Measurements from ENCODE around the gene TXNDC12.
A peak's percentile ranks its signal among the peaks of the same experiment; 100 is the strongest.
"Not testable (repeated sequence)": the region's sequence is repeated elsewhere in the genome, so short reads cannot be mapped to it uniquely, and the experiment has no call there.

TXNDC12 gene

DNA sequence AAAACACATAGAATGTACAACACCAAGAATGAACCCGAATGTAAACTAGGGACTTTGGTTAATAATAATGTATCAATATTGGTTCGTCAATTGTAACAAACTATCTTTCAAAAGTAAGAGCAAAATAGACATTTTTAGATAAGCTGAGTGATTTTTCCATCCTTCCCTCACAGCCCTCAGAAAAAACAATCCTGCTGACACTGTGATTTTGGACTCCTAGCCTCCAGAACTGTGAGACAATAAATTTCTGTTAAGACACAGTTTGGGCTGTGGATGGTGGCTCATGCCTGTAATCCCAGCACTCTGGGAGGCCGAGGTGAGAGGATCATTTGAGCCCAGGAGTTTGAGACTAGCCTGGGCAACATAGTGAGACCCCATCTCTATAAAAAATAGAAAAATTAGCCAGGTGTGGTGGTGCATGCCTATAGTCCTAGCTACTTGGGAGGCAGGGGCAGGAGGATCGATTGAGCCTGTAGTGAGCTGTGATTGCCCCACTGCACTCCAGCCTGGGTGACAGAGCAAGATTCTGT lies 9.3 kb downstream of the TXNDC12 start:
- DNase-seq (ENCODE audit: low spot score): not testable (repeated sequence)

DNA sequence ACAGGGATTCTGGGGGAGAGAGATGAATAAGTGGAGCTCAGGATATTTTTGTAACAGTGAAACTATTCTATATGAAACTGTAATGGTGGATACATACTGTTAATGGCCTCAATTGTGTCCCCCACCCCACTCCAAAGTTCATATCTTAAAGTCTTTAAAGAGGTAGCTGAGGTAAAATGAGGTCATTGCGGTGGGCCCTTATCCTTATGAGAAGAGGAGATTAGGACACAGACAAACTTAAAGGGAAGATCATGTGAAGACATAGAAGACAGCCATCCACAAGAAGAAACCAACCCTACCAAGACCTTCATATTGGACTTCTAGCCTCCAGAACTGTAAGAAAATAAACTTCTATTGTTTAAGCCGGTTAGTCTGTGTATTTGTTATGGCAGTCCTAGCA lies 9.8 kb downstream of the TXNDC12 start:
- no peak for DNase-seq (ENCODE audit: low spot score)

DNA sequence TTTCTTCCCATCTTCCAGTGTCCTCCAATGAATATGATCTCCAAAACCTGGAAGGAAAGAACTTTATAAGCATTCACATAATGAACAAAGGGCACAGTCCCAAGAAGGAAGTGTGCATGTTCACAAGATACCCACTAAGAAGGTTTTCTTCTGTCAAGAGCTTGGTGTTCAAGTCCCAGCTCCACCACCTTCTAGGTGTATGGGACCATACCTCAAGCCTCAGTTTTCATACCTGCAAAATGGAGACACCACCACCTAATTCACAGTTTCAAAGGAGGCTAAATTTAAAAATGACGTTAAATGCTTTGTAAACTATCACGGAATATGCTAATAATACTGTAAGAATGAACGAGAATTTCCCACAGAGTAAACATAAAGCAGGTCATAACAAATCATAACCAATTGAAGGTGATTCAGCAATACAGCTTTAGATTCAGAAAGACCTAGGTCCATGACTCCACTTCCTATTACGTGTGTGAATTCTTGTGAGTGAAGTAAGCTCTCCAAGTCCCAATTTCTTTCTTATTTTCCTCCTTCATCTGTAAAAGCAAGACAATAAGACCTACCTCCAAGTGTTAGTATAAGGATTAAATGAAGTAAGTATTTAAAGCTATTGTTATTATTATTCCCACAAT lies 13.3 kb downstream of the TXNDC12 start:
- no peak for DNase-seq (ENCODE audit: low spot score)

DNA sequence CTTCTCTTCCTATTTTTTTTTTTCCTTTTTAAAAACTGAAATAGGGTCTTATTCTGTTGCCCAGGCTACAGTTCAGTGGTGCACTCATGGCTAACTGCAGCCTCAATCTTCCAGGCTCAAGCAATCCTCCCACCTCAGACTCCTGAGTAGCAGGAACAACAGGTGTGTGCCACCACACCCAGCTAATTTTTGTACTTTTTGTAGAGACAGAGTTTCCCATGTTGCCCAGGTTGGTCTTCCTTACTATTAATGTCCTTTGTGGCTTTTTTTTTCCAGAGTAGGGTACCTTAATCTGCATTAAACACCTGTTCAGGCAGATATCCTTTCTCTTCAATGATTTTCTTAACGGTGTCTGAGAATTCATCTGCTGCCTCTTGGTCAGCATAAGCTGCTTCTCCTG lies 17.1 kb downstream of the TXNDC12 start:
- no peak for DNase-seq (ENCODE audit: low spot score)

DNA sequence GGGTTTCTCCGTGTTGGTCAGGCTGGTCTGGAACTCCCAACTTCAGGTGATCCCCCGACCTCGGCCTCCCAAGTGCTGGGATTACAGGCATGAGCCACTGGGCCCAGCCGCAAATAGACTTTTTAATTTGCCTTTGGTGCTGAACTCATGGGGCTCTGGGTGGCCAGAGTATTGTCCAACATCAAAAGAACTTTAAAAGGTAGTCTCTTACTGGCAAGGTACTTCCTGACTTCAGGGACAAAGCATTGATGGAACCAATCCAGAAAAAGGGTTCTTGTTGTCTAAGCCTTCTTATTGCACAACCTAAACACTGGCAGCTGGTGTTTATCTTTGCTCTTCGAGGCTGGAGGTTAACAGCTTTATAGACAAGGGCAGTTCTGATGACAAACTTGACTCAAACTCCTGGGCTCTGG lies 17.6 kb downstream of the TXNDC12 start:
- peak; percentile 65 for DNase-seq (ENCODE audit: low spot score)

DNA sequence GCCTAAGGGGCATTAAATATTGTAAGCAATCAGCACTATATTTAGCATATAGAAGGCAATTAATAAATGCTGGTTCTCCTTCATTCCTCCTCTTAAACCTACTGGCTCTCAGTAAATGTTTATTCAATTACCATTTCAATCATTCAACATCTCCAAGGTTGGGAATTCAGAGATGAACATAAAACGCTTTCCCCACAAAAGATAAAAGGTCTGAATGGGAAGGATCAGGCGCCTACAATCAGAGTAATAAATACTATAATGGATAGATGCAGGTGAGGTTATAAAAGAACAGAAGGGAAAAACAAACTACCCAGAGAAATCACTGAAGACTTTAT lies 21.0 kb downstream of the TXNDC12 start:
- no peak for DNase-seq (ENCODE audit: low spot score)

DNA sequence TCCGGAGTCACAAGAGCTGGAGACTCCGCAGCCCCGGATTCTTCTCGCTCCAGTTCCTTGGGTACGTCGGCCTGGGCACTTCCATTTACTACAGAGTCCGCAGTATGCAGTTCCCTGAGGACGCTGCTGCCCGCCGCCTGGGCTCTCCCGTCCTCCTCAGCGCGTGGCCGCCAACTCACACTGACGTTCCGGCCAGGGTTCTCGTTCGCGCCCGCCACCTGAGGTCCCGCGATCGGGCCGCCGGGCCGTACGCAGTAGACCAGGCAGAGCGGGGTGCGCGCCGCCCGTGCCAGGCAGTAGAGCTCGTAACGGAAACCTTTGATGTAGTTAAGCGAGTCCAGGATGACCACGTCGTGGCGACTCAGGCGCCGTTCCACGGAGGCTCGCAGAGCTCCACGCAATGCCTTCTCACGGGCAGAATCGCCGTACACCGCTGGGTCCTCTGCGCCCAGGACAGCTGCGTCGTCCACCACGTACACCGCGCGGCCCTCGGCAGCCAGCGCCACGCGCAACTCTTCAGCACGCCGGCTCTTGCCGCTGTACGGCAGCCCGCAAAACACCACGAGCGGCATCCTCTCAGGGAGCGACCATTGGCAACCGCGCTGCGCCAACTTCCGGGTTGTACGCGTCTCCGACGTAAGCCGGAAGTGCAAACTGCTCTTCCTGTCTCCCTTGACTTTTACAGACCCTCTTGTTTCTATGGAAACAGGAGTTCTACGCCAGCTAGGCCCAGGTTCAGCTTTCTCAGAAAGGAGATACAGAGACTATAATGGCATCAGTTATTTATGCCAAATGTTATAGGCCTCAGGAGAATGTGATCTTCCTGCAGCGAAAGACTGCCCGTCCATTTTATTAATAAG lies 21.6 kb downstream of the TXNDC12 start, which contains the start of gene KTI12:
Gene KTI12 (minus strand): TSS at position 621 of the 860 bp plus-strand sequence. CDS start 49 bp downstream, at position 572.
- peak; percentile 84 for DNase-seq (ENCODE audit: low spot score)

DNA sequence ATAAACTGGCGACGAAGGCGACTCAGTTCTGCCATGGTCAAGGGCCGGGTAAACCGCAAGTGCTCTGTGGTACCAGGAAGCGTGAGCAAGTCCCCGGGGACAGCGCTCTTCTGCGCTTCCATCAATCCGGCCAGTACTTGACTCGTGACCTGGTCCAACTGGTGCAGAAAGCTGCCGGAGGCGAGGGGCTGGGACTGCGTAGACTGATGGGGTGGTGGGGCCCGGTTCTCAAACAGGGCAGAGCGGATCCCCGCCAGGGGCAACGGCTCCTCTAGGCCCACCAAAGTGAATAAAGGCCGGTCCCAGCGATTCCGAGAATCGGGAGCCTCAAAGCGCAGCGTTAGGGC lies 22.2 kb downstream of the TXNDC12 start:
- peak; percentile 24 for DNase-seq (ENCODE audit: low spot score)

DNA sequence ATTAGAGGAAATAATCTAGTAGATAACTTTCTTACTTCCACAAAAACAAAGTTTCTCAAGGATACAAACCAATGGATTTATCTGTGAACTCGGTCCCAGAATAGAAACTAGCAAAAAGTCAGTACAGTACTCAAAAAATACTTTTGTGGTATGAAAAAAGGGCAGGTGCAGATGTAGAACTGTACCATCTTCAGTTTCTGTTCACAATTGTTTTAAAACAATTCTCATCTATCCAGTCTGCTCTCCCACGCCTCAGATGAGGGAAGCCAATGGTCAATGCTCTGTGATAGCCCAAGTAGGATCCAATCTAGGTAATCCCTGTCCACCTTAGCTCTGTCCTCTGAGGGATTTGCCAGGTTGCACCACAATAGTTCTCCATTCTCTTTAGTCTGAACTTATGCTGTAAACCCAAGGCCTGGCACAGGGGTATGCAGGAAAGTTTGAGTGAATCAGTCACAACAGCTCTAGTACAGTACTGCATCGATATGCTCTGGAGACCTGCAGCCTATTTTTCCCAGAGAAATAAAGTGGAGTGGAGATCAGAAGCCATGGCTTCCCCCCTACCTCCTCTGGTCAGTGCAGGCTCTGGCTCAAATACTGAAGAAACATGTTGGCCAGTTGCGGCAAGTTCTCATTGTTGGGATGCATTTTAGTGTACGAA lies 22.7 kb downstream of the TXNDC12 start:
- no peak for DNase-seq (ENCODE audit: low spot score)

DNA sequence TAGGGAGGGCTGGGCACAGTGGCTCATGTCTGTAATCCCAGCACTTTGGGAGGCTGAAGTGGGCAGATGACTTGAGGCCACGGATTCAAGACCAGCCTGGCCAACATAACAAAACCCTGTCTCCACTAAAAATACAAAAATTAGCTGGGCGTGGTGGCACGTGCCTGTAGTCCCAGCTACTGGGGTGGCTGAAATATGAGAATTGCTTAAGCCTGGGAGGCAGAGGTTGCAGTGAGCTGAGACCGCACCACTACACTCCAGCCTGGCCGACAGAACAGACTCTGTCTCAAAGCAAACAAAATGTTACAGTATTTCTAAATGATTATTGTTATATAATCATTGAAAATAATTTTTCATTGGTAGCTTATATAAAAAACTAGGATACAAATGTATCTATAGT lies 26.2 kb downstream of the TXNDC12 start:
- not testable (repeated sequence) for DNase-seq (ENCODE audit: low spot score)

DNA sequence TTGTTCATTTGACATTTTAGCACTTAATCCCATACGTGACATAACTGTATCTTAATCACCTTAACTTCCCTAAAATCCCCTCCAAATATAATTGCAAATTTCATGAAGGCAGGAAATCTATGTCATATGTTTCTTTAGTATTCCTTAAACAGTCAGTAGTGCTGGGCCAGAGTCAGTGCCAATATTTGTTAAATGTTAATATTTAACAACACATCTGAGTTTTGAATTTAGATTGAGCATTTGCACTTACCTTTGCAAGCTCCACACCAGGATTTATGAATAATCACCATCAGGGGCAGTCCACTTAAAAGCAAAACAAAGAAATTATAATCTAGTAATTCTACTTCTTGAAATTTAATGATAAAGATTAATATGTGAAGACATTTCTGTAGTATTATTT lies 26.7 kb downstream of the TXNDC12 start:
- peak; percentile 13 for DNase-seq (ENCODE audit: low spot score)

DNA sequence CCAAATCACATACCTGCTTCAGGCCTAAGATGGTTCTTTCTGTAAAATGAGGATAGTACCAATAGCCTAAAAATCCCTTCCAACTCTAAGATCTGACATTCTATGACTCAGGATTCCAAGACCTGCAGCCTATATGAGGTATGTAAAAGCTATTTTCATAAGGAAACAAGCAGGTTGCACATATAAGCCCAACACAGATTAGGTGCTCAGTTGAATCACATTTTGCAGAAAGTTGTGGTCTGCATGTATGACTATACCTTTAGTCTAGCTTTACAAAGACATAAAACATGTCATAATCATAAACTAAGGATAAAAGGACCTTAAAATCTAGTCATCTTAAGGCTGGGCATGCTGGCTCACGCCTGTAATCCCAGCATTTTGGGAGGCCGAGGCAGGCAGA lies 28.7 kb downstream of the TXNDC12 start:
- DNase-seq (ENCODE audit: low spot score): no peak

DNA sequence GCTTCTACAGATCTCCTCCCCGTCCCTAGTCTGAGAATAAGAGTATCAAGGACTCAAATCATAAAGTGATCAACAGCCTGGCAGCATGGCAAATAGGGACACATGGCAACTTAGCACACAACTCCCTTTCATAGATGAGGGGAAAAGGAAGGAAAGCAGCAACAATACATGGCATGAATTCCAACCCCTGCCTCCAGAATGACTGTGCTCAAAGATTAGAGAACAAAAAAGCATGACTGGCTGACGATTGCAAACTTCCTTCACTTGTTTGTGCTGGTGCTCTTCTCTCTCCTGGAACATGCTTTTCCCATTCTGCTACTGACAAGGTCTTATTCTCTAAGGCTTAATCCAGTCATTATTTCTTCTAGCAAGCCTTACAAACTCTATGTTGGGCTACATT lies 32.9 kb downstream of the TXNDC12 start:
- DNase-seq (ENCODE audit: low spot score): no peak

DNA sequence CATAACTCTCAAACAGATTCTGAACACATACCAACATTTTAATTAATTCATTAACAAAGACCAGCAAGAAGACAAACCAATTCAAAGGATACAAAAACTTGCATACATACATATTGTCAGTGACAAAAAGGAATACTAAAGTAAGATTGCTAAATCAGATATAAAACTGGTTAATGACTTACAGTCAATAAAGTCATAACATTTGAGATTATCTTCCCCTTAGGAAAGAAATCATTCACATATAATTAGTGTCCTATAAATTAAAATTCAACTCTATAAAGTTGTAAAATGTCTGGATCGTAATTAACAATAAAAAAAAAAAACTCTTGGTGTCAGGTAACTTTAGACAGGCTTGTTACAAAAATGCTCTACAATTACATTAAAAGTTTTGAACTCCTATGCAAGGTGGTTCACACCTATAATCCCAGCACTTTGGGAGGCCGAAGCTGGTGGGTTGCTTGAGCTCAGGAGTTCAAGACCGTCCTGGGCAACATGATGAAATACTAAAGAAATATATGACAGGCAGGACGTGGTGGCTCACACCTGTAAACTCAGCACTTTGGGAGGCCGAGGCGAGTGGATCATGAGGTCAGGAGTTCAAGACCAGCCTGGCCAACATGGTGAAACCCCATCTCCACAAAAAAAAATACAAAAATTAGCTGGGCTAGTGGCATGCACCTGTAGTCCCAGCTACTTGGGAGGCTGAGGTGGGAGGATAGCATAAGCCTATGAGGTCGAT lies 46.8 kb downstream of the TXNDC12 start:
- DNase-seq (ENCODE audit: low spot score): no peak

DNA sequence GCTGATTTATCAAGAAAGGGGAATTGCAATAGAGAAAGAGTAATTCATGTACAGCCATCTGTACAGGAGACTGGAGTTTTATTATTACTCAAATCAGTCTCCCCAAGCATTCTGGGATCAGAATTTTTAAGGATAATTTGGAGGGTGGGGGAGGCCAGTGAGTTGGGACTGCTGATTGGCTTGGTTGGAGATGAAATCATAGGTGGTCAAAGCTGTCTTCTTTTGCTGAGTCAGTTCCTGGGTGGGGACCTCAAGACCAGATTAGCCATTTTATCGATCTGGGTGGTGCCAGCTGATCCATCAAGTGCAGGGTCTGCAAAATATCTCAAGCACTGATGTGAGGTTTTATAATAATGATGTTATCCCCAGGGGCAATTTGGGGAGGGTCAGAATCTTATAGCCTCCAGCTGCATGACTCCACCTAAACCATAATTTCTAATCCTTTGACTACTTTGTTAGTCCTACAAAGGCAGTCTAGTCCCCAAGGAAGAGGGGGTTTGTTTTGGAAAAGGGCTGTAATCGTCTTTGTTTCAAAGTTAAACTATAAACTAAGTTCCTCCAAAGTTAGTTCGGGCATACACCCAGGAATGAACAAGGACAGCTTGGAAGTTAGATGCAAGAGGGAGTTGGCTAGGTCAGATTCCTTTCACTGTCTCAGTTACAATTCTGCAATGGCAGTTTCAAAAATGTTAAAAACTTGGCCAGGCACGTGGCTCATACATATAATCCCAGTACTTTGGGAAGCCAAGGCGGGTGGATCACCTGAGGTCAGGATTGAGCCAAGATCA lies 47.6 kb downstream of the TXNDC12 start:
- DNase-seq (ENCODE audit: low spot score): no peak

DNA sequence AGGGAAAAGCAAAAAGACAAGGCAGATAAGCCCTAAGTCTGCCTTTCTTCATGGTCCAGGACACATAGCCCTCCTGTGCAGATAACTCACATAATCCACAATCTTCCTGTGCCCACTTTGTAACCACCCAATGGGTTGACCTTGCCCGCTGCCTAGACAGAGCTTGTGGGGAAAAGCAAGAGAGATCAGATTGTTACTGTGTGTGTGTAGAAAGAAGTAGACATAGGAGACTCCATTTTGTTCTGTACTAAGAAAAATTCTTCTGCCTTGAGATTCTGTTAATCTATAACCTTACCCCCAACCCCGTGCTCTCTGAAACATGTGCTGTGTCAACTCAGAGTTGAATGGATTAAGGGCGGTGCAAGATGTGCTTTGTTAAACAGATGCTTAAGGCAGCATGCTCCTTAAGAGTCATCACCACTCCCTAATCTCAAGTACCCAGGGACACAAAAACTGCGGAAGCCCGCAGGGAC lies 48.9 kb downstream of the TXNDC12 start:
- not testable (repeated sequence) for DNase-seq (ENCODE audit: low spot score)

DNA sequence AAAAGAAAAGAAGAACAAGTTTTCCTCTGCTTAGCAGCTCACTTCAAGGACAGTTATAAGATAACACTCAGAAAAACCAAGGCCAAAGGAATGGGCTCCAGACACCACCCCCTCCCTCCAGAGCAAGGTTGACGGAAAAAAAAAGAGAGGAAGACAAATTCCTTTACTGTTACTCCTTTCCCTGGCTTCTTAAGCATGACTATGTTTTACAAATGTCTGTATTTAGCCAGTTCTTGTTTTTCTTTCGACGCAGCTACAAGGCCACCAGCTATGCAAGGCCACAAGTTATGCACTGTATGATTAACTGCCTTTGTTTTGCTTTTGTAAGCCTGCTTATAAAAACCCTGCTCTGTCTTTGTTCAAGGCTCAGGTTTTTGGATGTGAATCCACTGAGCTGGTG lies 49.4 kb downstream of the TXNDC12 start:
- DNase-seq (ENCODE audit: low spot score): not testable (repeated sequence)

DNA sequence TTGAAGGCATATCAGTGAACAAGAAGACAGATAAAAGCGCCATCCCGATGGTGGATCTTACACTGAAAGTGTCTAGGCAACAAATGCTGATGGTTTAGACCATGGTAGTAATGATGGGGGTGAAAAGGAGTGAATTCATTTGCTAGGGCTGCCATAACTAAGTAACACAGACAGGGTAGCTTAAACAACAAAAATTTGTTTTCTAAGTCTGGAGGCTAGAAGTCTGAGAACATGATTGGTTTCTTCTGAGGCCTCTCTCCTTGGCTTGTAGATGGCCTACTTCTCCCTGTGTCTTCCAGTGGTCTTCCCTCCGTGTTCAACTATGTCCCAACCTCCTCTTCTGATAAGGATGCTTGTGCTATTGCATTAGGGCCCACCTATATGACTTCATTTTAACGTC lies 51.1 kb downstream of the TXNDC12 start:
- DNase-seq (ENCODE audit: low spot score): no peak

DNA sequence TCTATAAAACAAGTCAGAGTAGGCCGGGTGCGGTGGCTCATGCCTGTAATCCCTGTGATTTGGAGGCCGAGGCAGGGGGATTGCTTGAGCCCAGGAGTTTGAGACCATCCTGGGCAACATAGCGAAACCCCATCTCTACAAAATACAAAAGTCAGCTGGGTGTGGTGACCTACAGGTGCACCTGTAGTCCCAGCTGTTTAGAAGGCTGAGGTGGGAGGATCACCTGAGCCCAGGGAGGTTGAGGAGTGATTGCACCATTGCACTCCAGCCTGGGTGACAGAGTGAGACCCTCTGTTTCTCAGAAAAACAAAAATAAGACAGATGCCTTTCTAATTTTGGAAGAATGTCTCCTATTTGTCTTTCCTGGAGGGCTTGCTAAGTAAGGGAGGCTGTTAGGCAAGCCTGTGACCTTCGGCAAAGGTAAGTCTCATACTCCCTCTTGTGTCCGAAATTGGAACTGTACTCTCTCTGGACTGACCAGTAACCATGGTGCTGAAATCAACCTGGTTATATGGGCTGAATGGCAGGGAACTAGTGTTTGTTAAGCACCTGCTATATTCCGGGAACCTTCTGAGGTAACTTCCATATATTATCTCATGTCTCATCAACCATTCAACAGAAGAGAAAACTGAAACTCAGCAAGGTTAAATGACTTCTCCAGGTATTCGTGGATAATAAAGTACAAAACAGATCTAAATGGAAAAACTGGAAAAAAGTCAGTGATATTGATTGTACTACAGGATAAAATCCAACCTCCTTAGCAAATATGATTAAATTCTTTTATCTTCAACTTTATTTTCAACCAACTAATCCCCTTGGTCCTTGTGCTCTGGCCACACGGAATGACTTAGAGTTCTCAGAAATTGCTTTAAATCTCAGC lies 52.7 kb downstream of the TXNDC12 start:
- peak; percentile 80 for DNase-seq (ENCODE audit: low spot score)

DNA sequence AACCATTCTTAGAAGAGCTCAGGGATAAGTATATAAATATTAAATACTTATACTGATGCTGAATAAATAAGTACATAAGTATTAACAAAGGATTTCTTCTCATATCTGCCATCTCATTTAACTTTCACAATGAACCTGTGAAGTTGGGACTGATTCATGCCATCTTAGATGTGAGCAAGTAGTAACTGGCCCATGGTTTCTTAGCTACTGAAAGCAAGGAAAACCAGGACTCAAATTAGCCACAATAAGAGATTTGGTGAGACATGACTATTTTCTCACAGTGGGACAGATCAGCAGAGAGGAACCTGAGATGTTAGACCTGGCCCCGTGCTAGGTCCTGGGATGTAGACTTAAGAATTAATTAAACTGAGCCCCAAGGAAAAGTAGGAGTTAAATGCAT lies 56.3 kb downstream of the TXNDC12 start:
- DNase-seq (ENCODE audit: low spot score): no peak
